Adipose tissue (tissue), 3 donors: ENCODE results near the gene SLC25A33. TPM values are rescaled to one million over a fixed set of nuclear protein-coding genes. Genes with fewer than 3 reads are reported as not detected.
"Not testable (repeated sequence)": the region's sequence is repeated elsewhere in the genome, so short reads cannot be mapped to it uniquely, and the experiment has no call there.

ENCODE experiments used
- H3K27ac ChIP-seq: one replicate; pipeline ENCODE4 v1.5.1; 2013; ENCODE audit warnings: low read depth, low read length
- WGBS, 3 donors: extraction: QIAGEN DNeasy Blood & Tissue Kit; methylation state at CpG; one replicate each; pipeline ENCODE4 v1.1.7; 2013; 5-methylcytosine and 5-hydroxymethylcytosine counted together
- polyA plus RNA-seq, 3 donors: library from polyadenylated mRNA; stranded (reverse); fragments of 200-250 nt; gene quantifications; one replicate each; pipeline ENCODE4 v1.2.3, GENCODE V29; 2013
- donor health status: healthy with polysubstance abuse.
- donor health status: Bipolar disorder and iron deficiency.
- donor health status: healthy.

Gene SLC25A33
- polyA plus RNA-seq, 3 donors: 2.7 to 9.7 (median 7.4) TPM

- WGBS, 3 donors: 60 to 90% (median 89%) methylated on average over 5 of the region's 5 CpGs
- no peak overlapping the region for H3K27ac ChIP-seq
Observed at GRCh38 chr1:9609998-9610397, 70.7 kb downstream of the SLC25A33 start.

- H3K27ac ChIP-seq: no peak overlapping the region
- 87 to 95% (median 89%) methylated on average over 25 of the region's 25 CpGs for WGBS, 3 donors
Observed at GRCh38 chr1:9610548-9610947, 71.3 kb downstream of the SLC25A33 start.

GRCh38 chr1:9611716-9612115 is 72.5 kb downstream of the SLC25A33 start:
- 86 to 91% (median 88%) methylated on average over 13 of the region's 13 CpGs for WGBS, 3 donors
- H3K27ac ChIP-seq: no peak overlapping the region

- no peak overlapping the region for H3K27ac ChIP-seq
- 87 to 88% (median 88%) methylated on average over 11 of the region's 11 CpGs for WGBS, 3 donors
Observed at GRCh38 chr1:9612162-9612845, 73.0 kb downstream of the SLC25A33 start.

GRCh38 chr1:9612871-9613624 is 73.8 kb downstream of the SLC25A33 start:
- no peak overlapping the region for H3K27ac ChIP-seq
- 89 to 91% (median 89%) methylated on average over 19 to 20 of the region's 20 CpGs for WGBS, 3 donors

GRCh38 chr1:9613625-9614299 is 74.5 kb downstream of the SLC25A33 start:
- no peak overlapping the region for H3K27ac ChIP-seq
- 87 to 89% (median 88%) methylated on average over 17 of the region's 17 CpGs for WGBS, 3 donors

GRCh38 chr1:9615316-9616063 is 76.2 kb downstream of the SLC25A33 start:
- 44 to 49% (median 44%) methylated on average over 16 of the region's 16 CpGs for WGBS, 3 donors

GRCh38 chr1:9618909-9619679 is 79.8 kb downstream of the SLC25A33 start:
- WGBS, 3 donors: 70 to 75% (median 73%) methylated on average over 18 of the region's 18 CpGs
- no peak overlapping the region for H3K27ac ChIP-seq

More at GRCh38 chr1:9615316-9616063, 76.2 kb downstream of the SLC25A33 start:
- no peak overlapping the region for H3K27ac ChIP-seq

- no peak overlapping the region for H3K27ac ChIP-seq
Observed at GRCh38 chr1:9621032-9621431, 81.8 kb downstream of the SLC25A33 start.

GRCh38 chr1:9624081-9624480 is 84.8 kb downstream of the SLC25A33 start:
- 95 to 96% (median 96%) methylated on average over 2 of the region's 2 CpGs for WGBS, 3 donors

GRCh38 chr1:9625030-9625429 is 85.8 kb downstream of the SLC25A33 start:
- WGBS, 3 donors: 91 to 98% (median 98%) methylated on average over 3 of the region's 3 CpGs
- not testable (repeated sequence) for H3K27ac ChIP-seq

More at GRCh38 chr1:9624081-9624480, 84.8 kb downstream of the SLC25A33 start:
- H3K27ac ChIP-seq: no peak overlapping the region

GRCh38 chr1:9626201-9626608 is 86.9 kb downstream of the SLC25A33 start:
- H3K27ac ChIP-seq: no peak overlapping the region
- 42 to 56% (median 51%) methylated on average over 9 of the region's 9 CpGs for WGBS, 3 donors

GRCh38 chr1:9628541-9629444 is 89.5 kb downstream of the SLC25A33 start:
- WGBS, 3 donors: 56 to 63% (median 60%) methylated on average over 21 to 23 of the region's 23 CpGs
- no peak overlapping the region for H3K27ac ChIP-seq

GRCh38 chr1:9629445-9630201 is 90.4 kb downstream of the SLC25A33 start:
- 25 to 39% (median 33%) methylated on average over 29 of the region's 29 CpGs for WGBS, 3 donors
- no peak overlapping the region for H3K27ac ChIP-seq

- 48 to 69% (median 60%) methylated on average over 8 of the region's 8 CpGs for WGBS, 3 donors
- H3K27ac ChIP-seq: no peak overlapping the region
Observed at GRCh38 chr1:9630331-9631111, 91.3 kb downstream of the SLC25A33 start.

GRCh38 chr1:9631613-9632012 is 92.3 kb downstream of the SLC25A33 start:
- H3K27ac ChIP-seq: no peak overlapping the region
- 81 to 94% (median 82%) methylated on average over 3 of the region's 3 CpGs for WGBS, 3 donors
